ENCODE data around the gene TBC1D9. TPM values are rescaled to one million over a fixed set of nuclear protein-coding genes. Genes with fewer than 3 reads are reported as not detected.

The TBC1D9 gene
- polyA plus RNA-seq, 3 donors: 13.6 to 33.5 (median 21.0) TPM

- Mint-ChIP-seq H3K27ac (peak overlapping the region in 2 of 7 donors; percentile 50 to 85), H3K36me3 (peaks cover 6 to 8% of the 10 kb centered on the region in 2 donors), H3K4me3 (no peak overlapping the region), H3K27me3 (ENCODE audit: low read depth in 3 of 3) (peaks cover 0 to 2% (median 0%) of the 10 kb centered on the region in 3 donors), H3K9me3 (peaks cover 0 to 2% (median 0%) of the 10 kb centered on the region in 7 donors), H3K4me1 (peaks cover 47% of the 10 kb centered on the region)
- no peak overlapping the region for H3K4me3 ChIP-seq (replicated peaks in 1 of 3; ENCODE audit: low read depth in 2 of 3, low read length in 3 of 3)
- H3K9ac ChIP-seq (ENCODE audit: insufficient read depth, low read length, poor library complexity, severe bottlenecking): no peak overlapping the region
- no peak overlapping the region for H3K4me2 ChIP-seq (replicated peaks; ENCODE audit: extremely low read depth, low read length, poor library complexity, severe bottlenecking)
- intact Hi-C loops (cut with micrococcal nuclease): no loop called here
- H4K20me1 ChIP-seq (ENCODE audit: insufficient read depth, low read length): peaks cover 46% of the 10 kb centered on the region
- 100% methylated on average over 1 of the region's 3 CpGs for WGBS (ENCODE audit: insufficient coverage)
- H3K27me3 ChIP-seq (ENCODE audit: control insufficient read depth in 2 of 2, insufficient read depth in 2 of 2, low read length in 2 of 2): no peaks in the 10 kb centered on the region
- H3K36me3 ChIP-seq (replicated peaks in 1 of 2; ENCODE audit: control insufficient read depth in 1 of 2, insufficient read depth in 2 of 2, low read length in 2 of 2): no peaks in the 10 kb centered on the region
- peaks cover 29 to 46% of the 10 kb centered on the region in 2 donors for H3K4me1 ChIP-seq (ENCODE audit: control insufficient read depth in 1 of 2, insufficient read depth in 2 of 2, low read length in 2 of 2)
- H3K79me2 ChIP-seq (ENCODE audit: insufficient read depth, low read length): peaks cover 27% of the 10 kb centered on the region
- no peaks in the 10 kb centered on the region for H3K9me3 ChIP-seq (replicated peaks in 1 of 2; ENCODE audit: control insufficient read depth in 1 of 2, insufficient read depth in 1 of 2, low read length in 2 of 2)
- H2AFZ ChIP-seq (ENCODE audit: insufficient read depth, low read depth, low read length, poor library complexity, severe bottlenecking): no peak overlapping the region
- peak overlapping the region in 1 of 2 donors; percentile 43 for H3K27ac ChIP-seq (ENCODE audit: low read depth in 1 of 2, low read length in 2 of 2)
- DNase-seq: no peak
- TF ChIP-seq CTCF (IDR thresholded peaks at IDR 0.05): no peak
Observed at GRCh38 chr4:140726776-140727500, 29.2 kb downstream of the TBC1D9 start.

- peaks cover 8 to 14% of the 10 kb centered on the region in 2 donors for H3K36me3 Mint-ChIP-seq
Observed at GRCh38 chr4:140725556-140725955, 30.6 kb downstream of the TBC1D9 start.

More at GRCh38 chr4:140725556-140725955, 30.6 kb downstream of the TBC1D9 start:
- Mint-ChIP-seq H3K4me1 (peaks cover 61% of the 10 kb centered on the region), H3K9me3 (peaks cover 0 to 2% (median 0%) of the 10 kb centered on the region in 7 donors), H3K27ac (peak overlapping the region in 2 of 7 donors; percentile 35 to 40), H3K27me3 (ENCODE audit: low read depth in 3 of 3) (peaks cover 0 to 2% (median 0%) of the 10 kb centered on the region in 3 donors), H3K4me3 (no peak overlapping the region)
- Histone ChIP-seq H3K4me1 (ENCODE audit: control insufficient read depth in 1 of 2, insufficient read depth in 2 of 2, low read length in 2 of 2) (peaks cover 43 to 60% of the 10 kb centered on the region in 2 donors), H3K4me2 (replicated peaks; ENCODE audit: extremely low read depth, low read length, poor library complexity, severe bottlenecking) (no peak overlapping the region), H3K9me3 (replicated peaks in 1 of 2; ENCODE audit: control insufficient read depth in 1 of 2, insufficient read depth in 1 of 2, low read length in 2 of 2) (no peaks in the 10 kb centered on the region), H3K4me3 (replicated peaks in 1 of 3; ENCODE audit: low read depth in 2 of 3, low read length in 3 of 3) (no peak overlapping the region), H3K9ac (ENCODE audit: insufficient read depth, low read length, poor library complexity, severe bottlenecking) (no peak overlapping the region), H3K36me3 (replicated peaks in 1 of 2; ENCODE audit: control insufficient read depth in 1 of 2, insufficient read depth in 2 of 2, low read length in 2 of 2) (no peaks in the 10 kb centered on the region), H3K27me3 (ENCODE audit: control insufficient read depth in 2 of 2, insufficient read depth in 2 of 2, low read length in 2 of 2) (no peaks in the 10 kb centered on the region), H3K27ac (ENCODE audit: low read depth in 1 of 2, low read length in 2 of 2) (no peak overlapping the region), H2AFZ (ENCODE audit: insufficient read depth, low read depth, low read length, poor library complexity, severe bottlenecking) (no peak overlapping the region), H3K79me2 (ENCODE audit: insufficient read depth, low read length) (peaks cover 40% of the 10 kb centered on the region), H4K20me1 (ENCODE audit: insufficient read depth, low read length) (peaks cover 32% of the 10 kb centered on the region)
- TF ChIP-seq CTCF (IDR thresholded peaks at IDR 0.05): no peak
- intact Hi-C loops (cut with micrococcal nuclease): no loop called here
- no peak for DNase-seq
- no CpG with 5 or more reads among the region's 5 CpGs for WGBS (ENCODE audit: insufficient coverage)

Measured in CD14-positive monocyte (primary cell).